Non-pigmented ciliary epithelial cell (primary cell): ENCODE measurements around the gene FUZ.

Experiments used
- DNase-seq: peaks from one replicate; pipeline ENCODE4 v3.0.0-alpha.2; 2010; ENCODE audit warnings: low read depth

FUZ gene

GRCh38 chr19:49812997-49813861 lies at the start of gene FUZ:
FUZ (minus strand) TSS chr19:49813292; CDS start chr19:49813106, 186 bp downstream.
- peak; percentile 93 for DNase-seq

- DNase-seq, result no peak
These were observed 49.5 kb upstream of the FUZ start for GRCh38 chr19:49862391-49863253.

DNA sequence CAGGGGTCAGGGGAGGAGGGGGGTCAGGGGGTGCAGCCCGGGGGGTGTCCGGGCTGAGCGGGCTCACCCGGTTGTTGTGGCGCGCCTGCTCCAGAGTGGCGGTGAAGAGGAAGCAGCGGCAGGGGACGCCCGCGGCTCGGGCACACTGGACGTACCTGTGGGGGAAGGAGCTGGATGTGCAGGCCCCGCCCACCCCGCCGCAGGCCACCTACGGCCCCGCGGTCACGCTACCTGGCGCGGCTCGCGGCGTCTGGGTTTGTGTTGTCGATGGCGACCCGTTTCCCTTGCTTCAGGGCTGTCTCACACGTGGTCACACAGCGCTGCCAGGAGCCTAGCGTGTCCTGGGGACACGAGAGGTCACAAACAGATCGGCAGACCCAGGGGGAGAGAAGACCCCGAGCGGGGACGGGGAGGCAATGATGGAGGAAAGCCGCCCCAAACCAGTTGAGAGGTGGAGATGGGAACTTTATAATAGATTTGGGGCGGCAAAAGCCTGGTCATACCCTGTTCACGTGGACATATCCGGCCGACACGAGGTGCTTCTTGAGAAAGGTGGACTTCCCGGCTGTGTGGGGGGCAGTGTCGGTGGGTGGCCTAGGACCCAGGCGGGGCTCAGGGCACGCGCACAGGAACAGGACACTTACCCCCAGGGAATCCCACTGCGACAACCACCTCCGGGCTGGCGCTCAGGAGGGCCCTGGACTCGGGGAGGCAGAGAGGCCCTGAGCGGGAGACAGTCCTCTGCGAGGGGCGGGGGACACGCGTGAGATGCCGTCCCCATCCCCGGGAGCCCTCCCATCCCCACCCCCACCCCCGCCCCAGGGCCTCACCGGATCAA lies 48.7 kb upstream of the FUZ start:
- DNase-seq, result no peak

GRCh38 chr19:49861107-49861506 lies 48.0 kb upstream of the FUZ start:
- no peak for DNase-seq

DNA sequence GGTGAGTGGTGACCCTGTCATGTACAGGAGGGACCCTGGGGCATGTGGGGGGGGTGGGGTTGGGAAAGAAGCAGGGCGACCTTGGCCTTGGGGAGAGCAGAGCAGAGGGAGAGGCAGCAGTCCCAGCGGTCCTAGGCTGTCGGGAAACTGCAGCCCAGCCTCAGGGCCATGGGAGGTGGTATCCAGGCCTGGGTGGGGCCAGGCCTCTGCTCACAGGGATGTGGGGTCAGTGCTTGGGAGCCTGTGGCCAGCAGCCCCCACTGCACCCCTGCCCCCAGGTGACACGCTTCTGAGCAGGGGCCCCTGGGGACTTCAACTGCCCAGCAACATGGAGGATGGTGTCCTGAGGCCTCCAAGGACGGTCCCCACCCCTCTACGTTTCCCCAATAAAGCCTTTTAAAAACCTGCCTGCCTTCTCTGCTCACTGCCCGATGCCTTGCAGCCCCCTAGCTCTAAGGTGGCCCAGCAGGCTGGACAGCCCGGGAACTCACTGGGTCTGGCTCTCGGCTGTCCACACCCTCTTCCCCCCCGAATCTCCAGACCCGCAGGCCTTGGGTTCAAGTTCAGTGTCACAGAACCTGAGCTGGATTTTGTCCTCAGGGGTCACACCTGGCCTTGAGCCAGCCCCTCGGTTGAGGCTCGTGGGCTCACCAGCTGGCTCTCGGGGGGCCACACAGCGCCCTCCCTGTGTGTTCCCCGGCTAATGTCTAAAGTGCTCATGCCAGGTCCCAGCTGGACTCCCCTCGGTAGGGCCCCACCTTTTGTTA lies 47.4 kb upstream of the FUZ start:
- no peak for DNase-seq

DNA sequence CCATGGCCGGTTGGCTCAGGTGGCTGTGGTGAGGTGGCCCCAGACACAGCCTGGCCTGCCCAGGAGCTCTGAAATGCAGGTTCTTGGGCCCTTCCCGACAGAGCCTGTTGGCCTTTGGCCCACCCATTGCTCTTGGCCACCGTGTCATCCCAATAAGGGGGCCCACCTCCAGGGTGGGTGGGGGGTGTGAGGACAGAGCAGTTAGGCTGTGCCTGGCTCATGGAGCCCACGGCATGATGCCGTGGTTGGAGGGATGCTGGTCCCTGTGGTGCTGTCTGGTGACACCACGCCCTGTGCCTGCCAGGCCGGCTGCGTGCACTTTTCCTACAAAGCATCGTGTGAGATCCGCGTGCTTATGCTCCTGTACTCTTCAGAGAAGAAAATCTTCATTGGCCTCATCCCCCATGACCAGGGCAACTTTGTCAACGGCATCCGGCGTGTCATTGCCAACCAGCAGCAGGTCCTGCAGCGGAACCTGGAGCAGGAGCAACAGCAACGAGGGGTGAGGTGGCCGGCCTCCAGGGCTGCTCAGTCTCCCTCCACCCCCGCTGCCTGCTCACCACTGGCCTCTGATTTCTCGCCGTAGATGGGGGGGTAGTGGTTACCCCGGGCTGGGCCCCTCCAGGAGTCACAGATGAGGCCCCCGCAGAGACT lies 46.7 kb upstream of the FUZ start:
- DNase-seq, result no peak

DNA sequence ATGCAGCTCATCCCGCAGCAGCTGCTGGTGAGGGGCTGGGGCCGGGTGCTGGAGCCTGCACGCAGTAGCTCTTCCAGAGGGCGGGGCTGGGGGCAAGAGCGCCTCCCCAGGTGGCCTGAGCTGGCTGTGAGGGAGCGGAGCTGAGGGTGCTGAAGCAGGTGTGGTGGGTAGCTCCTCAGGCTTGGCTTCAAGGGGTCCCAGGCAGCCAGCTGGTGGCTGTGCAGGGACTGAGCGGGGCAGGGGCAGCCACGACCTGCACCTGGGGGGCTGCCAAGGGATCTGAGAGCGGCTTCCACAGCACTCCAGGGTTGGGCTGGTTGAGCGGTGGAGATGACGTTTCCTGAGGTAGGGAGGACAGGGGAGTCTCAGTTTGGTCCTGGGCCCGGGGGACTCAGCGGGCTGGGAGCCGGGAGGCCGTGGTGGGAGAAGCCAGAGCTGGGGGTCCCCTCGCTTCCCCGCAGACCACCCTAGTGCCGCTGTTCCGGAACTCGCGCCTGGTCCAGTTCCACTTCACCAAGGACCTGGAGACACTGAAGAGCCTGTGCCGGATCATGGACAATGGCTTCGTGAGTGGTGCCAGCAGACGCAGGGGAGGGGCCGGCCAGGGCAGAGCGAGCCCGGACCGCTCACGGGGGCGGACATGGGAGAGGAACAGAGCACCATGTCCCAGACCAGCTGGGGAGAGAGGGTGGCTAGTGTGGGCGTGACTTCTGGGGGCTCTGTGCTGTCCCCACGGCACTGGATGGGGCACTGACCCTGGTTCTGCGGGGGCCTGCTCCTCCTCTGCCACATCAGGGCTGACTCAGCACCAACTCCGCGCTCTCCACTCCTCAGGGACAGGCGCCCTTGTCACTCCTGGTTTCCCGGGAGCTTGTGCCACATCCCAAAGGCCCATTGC lies 45.2 kb upstream of the FUZ start:
- DNase-seq, result no peak

DNA sequence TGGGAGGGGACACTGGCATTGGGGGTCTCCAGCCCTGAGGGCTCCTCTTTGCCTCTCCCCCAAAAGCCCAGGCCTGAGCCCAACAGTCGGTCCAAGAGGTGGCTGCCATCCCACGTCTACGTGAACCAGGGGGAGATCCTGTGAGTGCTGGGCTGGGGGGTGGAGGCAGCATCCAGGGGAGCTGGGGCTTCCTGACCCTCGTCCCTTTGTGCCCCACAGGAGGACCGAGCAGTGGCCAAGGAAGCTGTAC lies 44.7 kb upstream of the FUZ start:
- no peak for DNase-seq

DNA sequence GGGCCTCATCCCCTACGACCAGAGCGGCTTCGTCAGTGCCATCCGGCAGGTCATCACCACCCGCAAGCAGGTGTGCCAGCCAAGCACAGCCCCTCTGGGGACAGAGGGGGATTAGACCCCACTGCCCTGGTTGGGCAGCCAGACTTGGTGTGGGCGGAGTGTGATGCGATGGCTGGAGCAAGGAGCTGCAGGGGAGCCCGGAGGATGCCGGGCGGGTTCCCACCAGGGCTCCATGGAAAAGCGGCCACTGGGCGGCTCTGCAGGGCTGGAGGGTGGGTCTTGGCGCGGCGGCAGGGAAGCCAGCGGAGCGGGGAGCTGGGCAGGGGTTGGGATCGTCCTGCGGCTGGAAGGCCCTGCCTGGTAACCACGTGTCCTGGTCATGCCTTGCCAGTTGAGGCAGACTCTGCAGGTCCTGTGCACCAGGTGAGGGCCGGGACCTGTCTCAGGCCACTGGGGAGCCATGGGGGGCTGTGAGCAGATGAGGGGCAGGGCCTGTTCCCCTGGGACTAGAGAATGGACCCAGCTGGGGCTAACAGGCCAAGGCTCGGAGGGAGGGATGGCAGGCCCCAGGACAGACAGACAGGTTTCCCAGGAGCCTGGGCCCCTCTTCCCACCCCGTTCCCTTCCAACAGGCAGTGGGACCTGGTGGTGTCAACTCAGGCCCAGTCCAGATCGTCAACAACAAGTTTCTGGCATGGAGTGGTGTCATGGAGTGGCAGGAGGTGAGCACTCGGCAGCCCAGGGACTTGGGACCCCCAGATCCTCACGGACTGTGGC lies 44.2 kb upstream of the FUZ start:
- DNase-seq, result no peak

DNA sequence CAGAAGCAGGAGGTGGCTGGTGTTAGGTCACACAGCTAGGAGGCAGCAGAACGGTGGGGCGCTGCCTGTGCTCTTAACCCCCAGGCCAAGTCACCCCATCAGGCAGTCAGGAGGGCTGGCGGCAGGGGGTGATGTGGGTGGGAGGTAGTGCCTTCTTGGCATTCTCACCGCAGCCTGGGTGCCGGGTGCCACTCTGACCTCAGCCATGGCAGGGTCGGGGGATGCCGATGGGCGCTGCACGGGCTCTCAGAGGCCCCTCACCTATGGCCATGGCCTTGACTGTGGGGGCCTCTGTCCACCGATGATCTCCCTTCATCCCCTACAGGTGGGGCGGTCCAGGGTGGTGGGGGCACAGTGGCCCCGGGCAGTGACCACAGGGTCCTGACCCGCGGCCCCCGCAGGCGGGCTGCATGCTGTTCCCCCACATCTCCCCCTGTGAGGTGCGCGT lies 43.5 kb upstream of the FUZ start:
- DNase-seq, result no peak

- no peak for DNase-seq
These were observed 42.8 kb upstream of the FUZ start for GRCh38 chr19:49855676-49856573.

DNA sequence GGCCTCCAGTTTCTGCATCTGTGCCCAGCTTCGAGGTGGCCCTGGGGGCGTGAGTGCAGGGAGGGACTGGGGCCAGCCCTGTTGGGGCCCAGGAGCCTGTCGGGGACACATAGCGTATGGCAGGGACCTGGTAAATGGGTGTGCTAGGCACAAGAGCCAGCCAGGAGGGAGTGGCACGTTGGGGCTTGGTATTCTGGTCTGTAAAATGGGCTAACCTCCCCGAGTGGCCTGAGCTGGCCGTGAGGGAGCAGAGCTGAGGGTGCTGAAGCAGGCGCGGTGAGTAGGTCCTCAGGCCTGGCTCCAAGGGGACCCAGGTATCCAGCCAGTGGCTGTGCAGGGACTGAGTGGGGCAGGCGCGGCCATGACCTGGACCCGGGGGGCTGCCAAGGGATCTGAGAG lies 42.2 kb upstream of the FUZ start:
- no peak for DNase-seq

DNA sequence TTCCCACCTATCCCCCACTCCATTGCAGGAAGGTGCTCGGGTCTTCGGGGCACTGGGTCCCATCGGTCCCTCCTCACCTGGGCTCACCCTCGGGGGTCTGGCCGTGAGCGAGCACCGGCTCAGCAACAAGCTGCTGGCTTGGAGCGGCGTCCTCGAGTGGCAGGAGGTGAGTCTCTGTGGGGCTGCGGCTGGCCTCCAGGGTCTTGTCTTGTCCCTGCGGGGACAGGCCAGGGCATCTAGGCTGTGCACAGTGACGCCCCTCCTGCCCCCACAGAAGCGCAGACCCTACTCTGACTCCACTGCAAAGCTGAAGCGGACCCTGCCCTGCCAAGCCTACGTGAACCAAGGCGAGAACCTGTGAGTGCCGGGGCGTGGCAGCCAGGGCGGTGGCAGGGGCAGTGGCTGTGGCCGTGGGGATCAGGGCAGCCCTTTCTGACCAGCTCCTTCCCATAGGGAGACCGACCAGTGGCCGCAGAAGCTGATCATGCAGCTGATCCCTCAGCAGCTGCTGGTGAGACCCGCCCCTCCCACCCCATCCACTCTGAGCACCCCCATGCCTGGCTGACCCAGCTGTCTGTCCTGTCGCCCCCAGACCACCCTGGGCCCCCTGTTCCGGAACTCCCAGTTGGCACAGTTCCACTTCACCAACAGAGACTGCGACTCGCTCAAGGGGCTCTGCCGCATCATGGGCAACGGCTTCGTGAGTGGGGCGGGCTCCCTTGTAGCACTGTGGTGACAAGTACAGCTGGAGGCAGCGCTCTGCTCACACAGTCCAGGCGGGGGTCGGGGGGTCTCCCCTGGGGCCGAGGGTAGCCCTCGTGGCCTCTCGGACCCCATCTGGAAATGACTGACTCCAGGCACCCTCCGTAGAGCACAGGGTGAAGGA lies 41.5 kb upstream of the FUZ start:
- DNase-seq, result no peak

DNA sequence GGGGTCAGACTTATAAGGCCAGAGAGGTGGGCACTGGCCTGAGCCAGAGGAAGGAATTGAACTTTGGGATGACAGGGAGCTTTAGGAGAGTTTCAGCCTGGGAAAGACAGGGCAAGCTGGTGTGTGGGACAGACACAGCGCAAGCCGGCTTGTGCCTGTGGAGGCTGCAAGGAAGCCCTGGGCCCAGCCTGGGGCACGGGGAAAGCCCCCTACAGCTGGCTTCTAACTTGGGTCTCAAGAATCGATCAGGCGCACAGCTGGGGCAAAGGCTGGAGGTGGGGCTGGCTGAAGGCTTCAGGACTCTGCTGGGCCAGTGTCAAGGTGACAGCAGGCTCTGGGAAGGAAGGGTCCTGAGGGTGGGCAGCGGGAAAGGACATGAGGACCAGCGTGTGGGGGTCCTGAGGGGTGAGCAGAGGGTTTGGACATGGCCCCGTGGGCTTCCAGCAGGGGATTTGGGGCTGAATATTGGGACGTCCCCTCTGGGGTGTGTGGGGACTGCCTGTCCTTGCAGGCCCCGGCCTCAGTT lies 40.8 kb upstream of the FUZ start:
- no peak for DNase-seq

DNA sequence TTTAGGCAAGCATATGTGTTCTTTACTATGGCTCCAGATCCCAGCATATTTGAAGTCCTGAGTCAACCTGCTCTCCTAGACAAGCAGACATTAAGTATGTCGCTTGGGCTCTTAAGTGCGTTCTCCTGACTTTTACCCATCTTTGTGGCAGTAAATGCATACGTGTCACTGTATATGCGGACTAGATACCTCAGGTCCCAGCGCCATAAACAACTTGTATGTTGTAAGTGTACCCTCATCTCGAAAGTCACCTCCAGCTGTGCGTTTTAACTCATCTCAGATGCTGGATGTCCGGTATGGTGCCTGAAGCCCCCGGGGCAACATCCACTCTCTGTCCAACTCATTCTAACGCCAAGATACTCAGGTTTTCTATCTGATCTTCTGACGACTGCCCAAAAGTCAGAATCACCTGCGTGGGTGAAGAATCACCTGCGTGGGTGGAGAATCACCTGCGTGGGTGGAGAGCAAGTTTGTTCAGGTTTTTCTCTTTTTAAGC lies 39.6 kb upstream of the FUZ start:
- DNase-seq, result no peak

GRCh38 chr19:49851456-49852259 lies 38.6 kb upstream of the FUZ start:
- no peak for DNase-seq
